ENCODE data around the gene INPP5D. TPM values are rescaled to one million over a fixed set of nuclear protein-coding genes. Genes with fewer than 3 reads are reported as not detected.

Gene INPP5D
- total RNA-seq, 1 donor: under 0.01 TPM

DNA sequence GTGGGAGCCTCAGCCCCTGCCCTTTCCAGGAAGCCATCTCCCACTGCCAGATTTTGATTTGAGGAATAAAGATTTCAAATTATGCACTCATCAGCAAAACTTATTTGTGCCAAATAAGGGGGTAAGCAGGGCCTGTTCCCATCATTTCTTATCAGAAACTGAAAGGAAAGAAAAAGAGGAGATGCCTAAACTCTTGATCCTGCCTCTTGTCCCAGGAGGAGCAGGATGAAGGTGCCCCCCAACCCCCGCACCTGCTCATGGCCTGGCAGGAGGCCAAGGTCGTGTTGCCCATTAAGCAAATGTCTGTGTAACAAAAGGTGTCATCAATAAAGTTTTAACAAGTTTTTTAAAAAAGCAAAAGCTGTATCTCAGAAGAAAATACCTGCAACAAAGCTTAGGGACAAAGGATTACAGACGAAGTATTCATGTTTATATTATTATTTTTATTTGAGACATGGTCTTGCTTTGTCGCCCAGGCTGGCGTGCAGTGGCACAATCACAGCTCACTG lies 80.0 kb downstream of the INPP5D start:
- Histone ChIP-seq H3K4me2 (ENCODE audit: insufficient read depth, low read length) (no peak overlapping the region), H3K4me1 (ENCODE audit: insufficient read depth, low read length) (no peaks in the 10 kb centered on the region), H3K36me3 (ENCODE audit: insufficient read depth, low read length) (no peaks in the 10 kb centered on the region), H3K79me2 (ENCODE audit: insufficient read depth, low read length) (no peaks in the 10 kb centered on the region), H2AFZ (ENCODE audit: low read length) (no peak overlapping the region), H4K20me1 (ENCODE audit: insufficient read depth, low read length) (no peaks in the 10 kb centered on the region), H3K27ac (ENCODE audit: low read depth, low read length) (no peak overlapping the region), H3K9me3 (ENCODE audit: low read depth, low read length) (no peaks in the 10 kb centered on the region), H3K4me3 (ENCODE audit: insufficient read depth, low read length) (no peak overlapping the region), H3K27me3 (ENCODE audit: insufficient read depth, low read length) (peaks cover 7% of the 10 kb centered on the region)
- TF ChIP-seq, protein P1, sequence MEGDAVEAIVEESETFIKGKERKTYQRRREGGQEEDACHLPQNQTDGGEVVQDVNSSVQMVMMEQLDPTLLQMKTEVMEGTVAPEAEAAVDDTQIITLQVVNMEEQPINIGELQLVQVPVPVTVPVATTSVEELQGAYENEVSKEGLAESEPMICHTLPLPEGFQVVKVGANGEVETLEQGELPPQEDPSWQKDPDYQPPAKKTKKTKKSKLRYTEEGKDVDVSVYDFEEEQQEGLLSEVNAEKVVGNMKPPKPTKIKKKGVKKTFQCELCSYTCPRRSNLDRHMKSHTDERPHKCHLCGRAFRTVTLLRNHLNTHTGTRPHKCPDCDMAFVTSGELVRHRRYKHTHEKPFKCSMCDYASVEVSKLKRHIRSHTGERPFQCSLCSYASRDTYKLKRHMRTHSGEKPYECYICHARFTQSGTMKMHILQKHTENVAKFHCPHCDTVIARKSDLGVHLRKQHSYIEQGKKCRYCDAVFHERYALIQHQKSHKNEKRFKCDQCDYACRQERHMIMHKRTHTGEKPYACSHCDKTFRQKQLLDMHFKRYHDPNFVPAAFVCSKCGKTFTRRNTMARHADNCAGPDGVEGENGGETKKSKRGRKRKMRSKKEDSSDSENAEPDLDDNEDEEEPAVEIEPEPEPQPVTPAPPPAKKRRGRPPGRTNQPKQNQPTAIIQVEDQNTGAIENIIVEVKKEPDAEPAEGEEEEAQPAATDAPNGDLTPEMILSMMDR (IDR thresholded peaks at IDR 0.05; ENCODE audit: extremely low read depth, low read depth, low read length): no peak
- no peak for DNase-seq (ENCODE audit: insufficient read length, low spot score, missing footprints)

DNA sequence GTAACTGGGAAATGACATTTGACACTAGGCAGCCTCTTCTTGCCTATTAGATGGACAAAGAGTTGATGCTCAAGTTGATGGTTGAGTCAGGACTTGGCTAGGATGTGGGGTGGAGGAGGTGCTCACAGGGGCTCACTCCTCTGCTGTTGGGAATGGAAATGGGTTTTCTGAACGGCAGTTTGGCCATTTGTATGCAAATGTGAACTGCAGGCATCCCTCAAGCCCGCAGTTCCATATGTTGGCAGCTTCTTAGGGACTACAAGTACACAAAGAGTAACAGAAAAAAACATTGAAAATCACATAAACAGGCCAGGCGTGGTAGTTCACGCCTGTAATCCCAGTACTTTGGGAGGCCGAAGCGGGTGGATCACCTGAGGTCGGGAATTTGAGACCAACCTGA lies 80.8 kb downstream of the INPP5D start:
- TF ChIP-seq, protein P1 (IDR thresholded peaks at IDR 0.05; ENCODE audit: extremely low read depth, low read depth, low read length): no peak
- DNase-seq (ENCODE audit: insufficient read length, low spot score, missing footprints): no peak
- peaks cover 7% of the 10 kb centered on the region for H3K27me3 ChIP-seq (ENCODE audit: insufficient read depth, low read length)
- no peak overlapping the region for H2AFZ ChIP-seq (ENCODE audit: low read length)
- no peaks in the 10 kb centered on the region for H3K36me3 ChIP-seq (ENCODE audit: insufficient read depth, low read length)
- H3K4me1 ChIP-seq (ENCODE audit: insufficient read depth, low read length): no peaks in the 10 kb centered on the region
- H3K9me3 ChIP-seq (ENCODE audit: low read depth, low read length): no peaks in the 10 kb centered on the region
- no peaks in the 10 kb centered on the region for H3K79me2 ChIP-seq (ENCODE audit: insufficient read depth, low read length)
- no peak overlapping the region for H3K4me2 ChIP-seq (ENCODE audit: insufficient read depth, low read length)
- no peak overlapping the region for H3K4me3 ChIP-seq (ENCODE audit: insufficient read depth, low read length)
- no peaks in the 10 kb centered on the region for H4K20me1 ChIP-seq (ENCODE audit: insufficient read depth, low read length)
- no peak overlapping the region for H3K27ac ChIP-seq (ENCODE audit: low read depth, low read length)

DNA sequence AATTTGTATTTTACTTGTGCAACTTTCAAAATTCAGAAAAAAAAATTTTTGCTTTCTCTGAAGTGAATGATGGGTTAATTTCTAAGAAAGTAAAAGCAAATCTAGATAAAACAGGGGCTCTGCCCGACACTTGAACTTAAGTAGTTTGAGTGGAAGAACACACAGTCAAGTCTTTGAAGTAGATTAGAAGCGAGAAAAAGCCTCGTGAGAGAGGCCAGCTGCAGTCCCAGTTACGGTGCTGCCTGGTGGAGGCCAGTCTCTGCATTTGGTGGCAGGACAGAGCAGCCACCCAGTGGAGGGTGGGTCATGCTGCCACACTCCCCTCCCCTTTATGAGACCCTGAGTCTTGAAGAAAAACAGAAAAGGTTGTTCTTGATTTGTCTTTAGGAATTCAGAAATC lies 81.8 kb downstream of the INPP5D start:
- Histone ChIP-seq H4K20me1 (ENCODE audit: insufficient read depth, low read length) (no peaks in the 10 kb centered on the region), H3K27ac (ENCODE audit: low read depth, low read length) (no peak overlapping the region), H3K4me1 (ENCODE audit: insufficient read depth, low read length) (no peaks in the 10 kb centered on the region), H3K4me3 (ENCODE audit: insufficient read depth, low read length) (no peak overlapping the region), H3K27me3 (ENCODE audit: insufficient read depth, low read length) (peaks cover 7% of the 10 kb centered on the region), H3K36me3 (ENCODE audit: insufficient read depth, low read length) (no peaks in the 10 kb centered on the region), H2AFZ (ENCODE audit: low read length) (no peak overlapping the region), H3K79me2 (ENCODE audit: insufficient read depth, low read length) (no peaks in the 10 kb centered on the region), H3K9me3 (ENCODE audit: low read depth, low read length) (no peaks in the 10 kb centered on the region), H3K4me2 (ENCODE audit: insufficient read depth, low read length) (no peak overlapping the region)
- TF ChIP-seq, protein P1 (IDR thresholded peaks at IDR 0.05; ENCODE audit: extremely low read depth, low read depth, low read length): no peak
- DNase-seq (ENCODE audit: insufficient read length, low spot score, missing footprints): no peak

DNA sequence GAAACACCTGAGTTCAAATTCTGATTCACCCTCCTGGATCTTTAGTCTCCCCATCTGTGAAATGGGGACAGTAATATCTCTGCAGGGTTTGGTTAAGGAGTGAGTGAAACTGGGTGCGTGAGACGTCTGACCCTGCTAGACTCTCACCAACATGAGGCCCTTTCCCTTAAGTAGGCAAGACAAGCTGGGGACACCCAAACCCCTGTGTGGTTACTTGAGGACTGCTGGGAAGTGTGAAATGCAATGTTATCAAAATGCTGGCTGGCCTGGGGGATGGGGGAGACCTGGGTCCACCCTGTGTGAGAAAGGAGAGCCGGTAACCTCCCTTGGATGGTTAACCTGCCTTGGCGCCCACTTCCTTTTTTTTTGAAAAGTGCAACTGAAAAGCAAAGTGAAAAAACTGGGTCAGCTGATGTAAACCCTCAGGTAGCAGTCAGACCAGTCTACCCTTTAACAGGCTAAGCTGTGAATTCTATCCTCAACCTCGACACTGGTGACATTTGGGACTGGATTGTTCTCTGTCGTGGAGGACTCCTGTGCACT lies 82.3 kb downstream of the INPP5D start:
- H3K4me1 ChIP-seq (ENCODE audit: insufficient read depth, low read length): no peaks in the 10 kb centered on the region
- no peaks in the 10 kb centered on the region for H3K79me2 ChIP-seq (ENCODE audit: insufficient read depth, low read length)
- TF ChIP-seq, protein P1 (IDR thresholded peaks at IDR 0.05; ENCODE audit: extremely low read depth, low read depth, low read length): no peak
- no peak overlapping the region for H2AFZ ChIP-seq (ENCODE audit: low read length)
- no peaks in the 10 kb centered on the region for H4K20me1 ChIP-seq (ENCODE audit: insufficient read depth, low read length)
- no peak overlapping the region for H3K4me3 ChIP-seq (ENCODE audit: insufficient read depth, low read length)
- DNase-seq (ENCODE audit: insufficient read length, low spot score, missing footprints): no peak
- H3K9me3 ChIP-seq (ENCODE audit: low read depth, low read length): no peaks in the 10 kb centered on the region
- H3K27me3 ChIP-seq (ENCODE audit: insufficient read depth, low read length): peaks cover 7% of the 10 kb centered on the region
- no peaks in the 10 kb centered on the region for H3K36me3 ChIP-seq (ENCODE audit: insufficient read depth, low read length)
- H3K27ac ChIP-seq (ENCODE audit: low read depth, low read length): no peak overlapping the region
- H3K4me2 ChIP-seq (ENCODE audit: insufficient read depth, low read length): no peak overlapping the region
